ENCODE results near the gene DNER. TPM values are rescaled to one million over a fixed set of nuclear protein-coding genes. Genes with fewer than 3 reads are reported as not detected.

Gene DNER
- total RNA-seq, 1 experiment from 2014 or later = 3.7 TPM

GRCh38 chr2:229350883-229351282 is 363.5 kb downstream of the DNER start (continued):
- TF ChIP-seq ZNF512 (CRISPR knock-in tag; IDR thresholded peaks at IDR 0.05; ENCODE audit: borderline replicate concordance) (no peak), ZNF416 (CRISPR knock-in tag; IDR thresholded peaks at IDR 0.05) (no peak), ZNF317 (CRISPR knock-in tag; IDR thresholded peaks at IDR 0.05; ENCODE audit: borderline replicate concordance, low read depth) (no peak), RORB (CRISPR knock-in tag; IDR thresholded peaks at IDR 0.05) (no peak), KAT7 (CRISPR knock-in tag; IDR thresholded peaks at IDR 0.05; ENCODE audit: borderline replicate concordance) (no peak), E2F1 (CRISPR knock-in tag; IDR thresholded peaks at IDR 0.05) (no peak)

GRCh38 chr2:229350117-229350805 is 364.1 kb downstream of the DNER start:
- Mint-ChIP-seq H3K27ac (no peak overlapping the region), H3K4me1 (no peaks in the 10 kb centered on the region), H3K36me3 (peaks cover 25% of the 10 kb centered on the region), H3K4me3 (no peak overlapping the region), H3K27me3 (ENCODE audit: low read depth) (no peaks in the 10 kb centered on the region), H3K9me3 (peaks cover 49% of the 10 kb centered on the region)
- ChIA-PET POLR2A (no interaction called here), CTCF (no interaction called here)
- TF ChIP-seq ARID4B (CRISPR knock-in tag; IDR thresholded peaks at IDR 0.05; ENCODE audit: borderline replicate concordance) (no peak), ATF3 (CRISPR knock-in tag; conservative IDR thresholded peaks at IDR 0.05) (no peak), GTF2I (CRISPR knock-in tag; conservative IDR thresholded peaks at IDR 0.05) (no peak), PREB (CRISPR knock-in tag; IDR thresholded peaks at IDR 0.05; ENCODE audit: borderline replicate concordance) (no peak), SOX15 (CRISPR knock-in tag; IDR thresholded peaks at IDR 0.05) (no peak), ESRRA (CRISPR knock-in tag; IDR thresholded peaks at IDR 0.05; ENCODE audit: borderline replicate concordance) (no peak), ZNF396 (CRISPR knock-in tag; IDR thresholded peaks at IDR 0.05; ENCODE audit: borderline replicate concordance) (no peak), ATF1 (CRISPR knock-in tag; IDR thresholded peaks at IDR 0.05) (no peak), ZNF425 (CRISPR knock-in tag; conservative IDR thresholded peaks at IDR 0.05) (no peak), FOXJ3 (CRISPR knock-in tag; IDR thresholded peaks at IDR 0.05; ENCODE audit: borderline replicate concordance) (no peak), SP1 (CRISPR knock-in tag; conservative IDR thresholded peaks at IDR 0.05) (no peak)
- DNase-seq (ENCODE audit: low spot score) (no peak), ATAC-seq (no peak)

Data from WTC11 (cell line).